NCI-H510A (cell line): ENCODE results near the gene TMTC2.

Experiments used
- DNase-seq: peaks from one replicate; lab custom pipeline; 2025; lab: John Stamatoyannopoulos, UW

The TMTC2 gene

GRCh38 chr12:83015390-83016217, 328.9 kb downstream of the TMTC2 start:
- no peak for DNase-seq

DNA sequence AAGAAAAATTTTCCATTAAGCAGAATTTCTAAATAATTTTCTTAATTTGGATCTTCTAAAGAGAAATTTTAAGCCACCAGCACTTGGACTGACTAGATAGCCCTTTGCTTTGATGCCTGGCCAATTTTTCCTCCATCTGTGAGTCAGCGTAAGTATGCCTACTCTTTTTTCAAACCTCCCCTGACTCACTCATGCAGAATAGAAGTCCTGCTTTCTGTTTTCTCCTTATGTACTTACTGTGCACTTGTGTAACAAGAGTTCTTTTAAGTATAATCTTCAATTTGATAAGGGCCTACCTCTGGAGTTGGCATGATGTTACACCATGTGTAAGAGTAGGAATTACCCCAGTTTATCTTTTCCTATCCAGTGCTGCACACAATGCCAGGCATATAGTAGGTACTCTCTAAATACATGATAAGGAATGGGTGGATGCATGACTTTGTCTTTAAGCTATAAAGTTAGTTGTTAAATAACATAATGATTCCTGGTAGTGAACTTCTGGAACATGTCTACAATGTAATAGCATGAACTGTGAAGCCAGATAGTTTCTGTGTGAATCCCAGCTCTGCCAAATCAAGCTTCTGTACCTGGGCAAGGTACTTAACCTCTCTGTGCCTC, 329.6 kb downstream of the TMTC2 start:
- no peak for DNase-seq

DNA sequence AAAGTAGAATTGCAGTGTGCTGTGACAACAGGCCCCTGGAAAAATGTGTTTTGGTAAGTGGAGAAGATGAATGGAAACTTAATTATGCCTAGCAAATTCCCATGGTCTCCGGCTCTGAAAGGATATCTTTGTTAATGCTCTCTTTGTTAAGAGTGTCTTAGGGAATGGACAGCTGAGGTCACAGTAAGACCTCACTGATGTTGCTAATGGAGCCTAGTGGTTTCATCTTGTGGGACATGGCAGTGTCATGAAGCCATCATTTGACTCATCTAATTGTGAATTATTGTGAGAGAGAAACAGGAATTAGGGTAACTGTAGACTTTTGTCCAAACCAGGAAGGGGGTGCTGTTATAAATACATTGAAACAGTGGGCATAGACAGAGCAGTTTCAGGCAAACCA, 330.3 kb downstream of the TMTC2 start:
- DNase-seq: no peak

DNA sequence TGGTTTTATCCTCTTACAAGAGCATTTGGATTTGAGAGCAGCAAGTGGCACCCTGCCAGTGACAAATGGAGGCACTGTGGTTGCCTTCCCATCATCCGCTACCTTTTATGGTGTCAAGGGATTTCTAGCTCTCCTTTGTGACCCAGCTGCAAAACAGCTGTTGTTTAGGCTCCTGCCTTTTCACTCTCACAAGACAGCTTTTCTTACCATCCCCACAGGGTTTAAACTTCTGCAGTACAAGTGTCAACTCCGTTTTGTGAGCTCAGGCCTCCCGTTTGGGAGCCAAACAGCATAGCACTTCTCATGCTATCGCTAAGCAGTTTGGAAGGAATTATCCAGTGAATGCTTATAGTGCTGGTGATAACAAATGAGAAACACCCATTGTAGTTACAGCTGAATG, 331.4 kb downstream of the TMTC2 start:
- no peak for DNase-seq

DNA sequence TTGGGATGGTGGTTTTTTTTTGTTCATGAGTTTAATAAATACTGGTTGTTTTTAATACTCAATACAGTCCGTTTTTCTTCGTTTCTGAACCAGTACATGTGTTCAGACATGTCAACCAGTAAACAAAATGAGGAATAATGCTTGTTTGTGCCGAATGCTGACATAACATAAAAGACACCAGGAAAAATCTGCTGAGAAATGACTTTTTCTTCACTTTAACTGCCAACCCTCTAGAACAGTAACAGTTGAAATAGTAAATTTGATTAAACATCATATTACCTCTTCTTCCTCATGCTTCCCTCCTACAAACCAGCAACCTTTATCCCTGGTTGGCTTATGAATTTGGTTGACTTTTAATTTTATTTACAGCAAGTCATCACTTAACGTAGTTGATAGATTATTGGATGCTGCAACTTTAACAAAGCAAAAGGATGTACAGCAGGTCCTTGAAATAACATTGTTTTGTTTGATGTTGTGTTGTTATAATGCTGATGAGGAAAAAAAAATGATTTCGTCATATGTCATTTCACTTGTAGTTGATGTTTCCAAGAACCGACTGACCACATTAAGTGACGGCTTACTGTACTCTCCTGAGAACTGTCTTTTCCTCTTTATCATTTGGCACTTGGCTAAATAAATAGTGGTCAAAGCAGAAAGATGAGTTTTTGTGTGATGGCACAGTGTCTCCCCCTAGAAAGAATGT, 340.5 kb downstream of the TMTC2 start:
- no peak for DNase-seq

GRCh38 chr12:83031196-83031595, 344.5 kb downstream of the TMTC2 start:
- no peak for DNase-seq

GRCh38 chr12:83036847-83037246, 350.1 kb downstream of the TMTC2 start:
- no peak for DNase-seq

DNA sequence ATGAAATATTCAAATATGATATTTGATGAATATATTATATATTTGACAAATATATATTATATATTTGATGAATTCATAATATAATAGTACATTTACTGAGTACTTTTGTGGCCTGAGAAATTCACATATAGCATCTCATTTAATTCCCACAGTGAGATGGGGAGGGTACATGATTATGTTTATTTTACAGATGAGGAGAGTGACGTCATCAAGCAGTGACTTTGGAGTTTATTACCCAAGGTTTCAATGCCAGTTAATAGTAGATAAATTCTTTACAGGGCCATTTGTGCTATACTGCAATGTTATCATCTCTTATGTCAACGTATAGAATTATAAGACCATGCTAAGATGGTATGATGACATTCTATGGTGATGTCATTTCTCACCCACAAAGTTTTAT, 352.7 kb downstream of the TMTC2 start:
- no peak for DNase-seq

GRCh38 chr12:83040339-83040738, 353.6 kb downstream of the TMTC2 start:
- no peak for DNase-seq

DNA sequence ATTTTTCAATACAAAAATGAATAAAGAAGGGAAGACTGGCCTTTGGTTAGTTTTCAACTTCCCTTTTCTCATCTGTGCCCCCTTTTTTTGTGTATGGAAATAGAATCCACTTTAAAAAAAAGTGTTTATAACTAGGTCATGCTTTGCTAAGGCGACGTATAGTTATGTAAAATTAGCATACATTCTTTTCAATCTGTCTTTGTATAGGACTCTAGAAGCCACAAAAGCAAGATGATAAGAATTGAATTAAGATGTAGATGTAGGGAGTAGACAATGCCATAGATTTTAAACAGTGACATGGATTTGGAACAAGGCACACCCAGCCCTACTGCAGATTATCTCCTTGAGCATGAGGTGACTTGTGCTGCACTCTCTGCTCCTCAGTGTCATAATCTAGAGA, 354.3 kb downstream of the TMTC2 start:
- DNase-seq: no peak

DNA sequence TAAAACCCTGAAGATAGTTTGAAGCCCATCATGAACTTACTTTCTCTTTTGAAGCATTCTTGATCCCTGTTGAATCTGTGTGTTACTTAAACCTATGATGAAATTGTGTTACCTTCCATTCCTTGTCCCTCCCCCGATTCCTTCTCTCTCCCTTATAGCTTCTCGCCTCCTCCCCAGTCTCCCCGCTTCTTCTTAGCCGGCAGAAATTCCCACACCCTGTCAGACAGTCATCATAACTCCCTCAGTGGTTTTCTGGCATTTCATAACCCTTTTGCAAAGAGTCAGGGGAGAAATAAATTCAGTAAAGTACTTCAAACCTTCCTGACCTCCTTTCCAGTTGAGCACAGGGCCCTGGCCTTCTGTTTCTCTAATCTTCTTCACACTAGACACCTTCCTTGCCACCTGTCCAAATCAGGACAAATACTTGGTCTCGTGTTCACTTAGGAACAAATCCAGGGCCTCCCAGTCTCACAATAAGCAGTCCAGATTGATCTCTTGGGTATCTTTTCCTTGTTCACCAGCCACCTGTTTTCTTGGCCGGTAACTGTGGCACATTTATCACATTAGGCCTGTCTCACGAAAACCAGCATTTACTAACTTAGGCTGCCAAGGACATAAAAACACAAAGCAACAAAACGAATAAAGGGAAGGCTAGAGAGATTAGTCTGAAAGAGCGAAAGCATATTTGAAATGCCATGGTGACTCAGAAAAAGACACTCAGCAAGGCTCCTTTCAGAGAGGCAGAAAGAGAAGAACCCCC, 355.9 kb downstream of the TMTC2 start:
- DNase-seq: no peak

DNA sequence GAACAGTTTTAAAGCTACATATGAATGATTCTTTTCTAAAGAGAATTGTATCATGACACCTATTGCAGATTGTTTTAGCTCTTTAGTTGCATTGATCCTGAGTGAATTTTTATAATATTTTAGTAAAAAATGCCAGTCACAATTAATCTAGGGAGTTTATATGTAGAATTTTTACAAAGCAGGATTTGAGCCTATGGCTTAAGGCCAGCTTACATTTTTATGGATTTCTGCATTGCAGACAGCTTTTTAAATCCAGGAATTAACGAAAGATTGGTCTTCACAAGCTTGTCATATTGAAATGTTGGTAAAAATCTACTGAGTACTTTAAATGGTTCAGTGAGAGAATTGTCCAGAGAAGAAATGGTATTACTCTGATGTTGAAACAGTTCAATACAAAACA, 358.0 kb downstream of the TMTC2 start:
- no peak for DNase-seq

- no peak for DNase-seq
These were observed 359.3 kb downstream of the TMTC2 start for GRCh38 chr12:83046019-83046418.

- DNase-seq: no peak
These were observed 362.6 kb downstream of the TMTC2 start for GRCh38 chr12:83049306-83049705.

DNA sequence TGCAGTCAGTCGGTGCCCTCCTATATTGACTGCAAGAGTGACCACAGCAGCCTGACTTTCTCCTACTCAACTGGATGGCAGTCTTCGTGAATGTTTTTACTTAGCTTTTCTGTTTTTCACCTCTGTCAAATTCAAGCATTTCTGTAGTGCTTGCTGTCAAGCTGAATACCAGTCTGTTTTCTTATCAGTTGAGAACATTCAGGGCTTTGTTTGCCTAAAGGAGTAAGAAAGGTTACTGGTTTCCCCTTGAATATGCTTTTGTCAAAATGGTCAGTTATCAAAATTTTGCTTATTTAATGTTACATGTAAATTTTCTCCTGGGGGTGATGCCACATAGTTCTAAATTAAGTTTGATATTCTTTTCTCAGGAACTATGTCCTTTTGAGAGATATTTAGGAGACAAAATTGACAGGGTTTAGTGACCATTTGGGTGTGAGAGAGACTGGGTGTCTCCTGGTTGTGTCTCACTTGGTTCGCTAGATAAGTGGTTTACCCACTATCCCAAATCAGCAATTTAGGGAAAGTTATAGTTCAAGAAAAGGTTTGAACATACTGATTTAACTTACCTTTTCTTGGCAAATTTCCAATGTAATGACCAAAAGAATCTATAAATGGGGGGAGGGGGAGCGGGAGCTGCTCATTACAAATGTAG, 366.3 kb downstream of the TMTC2 start:
- DNase-seq: no peak

DNA sequence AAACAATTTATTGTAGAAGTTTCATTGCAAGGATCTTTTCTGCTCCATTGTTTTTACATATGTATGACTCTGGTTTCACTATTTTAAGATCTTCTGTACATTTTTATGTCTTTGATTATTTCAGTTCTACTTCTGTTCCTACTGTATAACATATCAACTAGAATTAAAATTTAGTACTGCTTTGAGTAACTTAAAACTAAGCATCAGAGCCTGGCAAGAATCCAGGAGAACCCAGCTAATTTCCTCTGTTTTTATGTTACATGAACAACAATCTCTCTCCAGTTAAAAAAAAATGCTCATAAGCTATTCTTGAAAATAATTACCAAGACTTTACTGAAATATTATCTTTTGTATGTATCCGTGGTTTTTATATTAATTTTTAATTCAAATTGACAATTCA, 370.7 kb downstream of the TMTC2 start:
- DNase-seq: no peak

DNA sequence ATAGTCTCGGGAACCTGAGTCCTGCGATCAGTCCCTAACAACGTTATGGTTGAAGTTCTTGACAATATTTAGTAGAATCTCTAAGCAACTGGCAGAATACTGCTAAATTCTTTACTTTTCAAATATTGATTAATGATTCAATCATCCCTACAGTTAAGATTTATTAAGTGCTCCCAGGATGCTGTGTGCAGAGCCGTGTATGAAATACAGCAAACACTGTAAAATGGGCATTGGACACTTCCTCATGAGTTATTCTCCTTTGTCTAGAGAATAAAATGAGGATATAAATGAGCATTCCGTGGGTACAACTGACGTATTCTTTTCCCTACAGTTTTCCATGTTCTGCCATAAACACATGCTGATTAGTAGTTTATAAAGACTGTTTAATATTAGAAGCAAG, 372.4 kb downstream of the TMTC2 start:
- DNase-seq: no peak

GRCh38 chr12:83065562-83065961, 378.9 kb downstream of the TMTC2 start:
- no peak for DNase-seq

- DNase-seq: no peak
These were observed 381.3 kb downstream of the TMTC2 start for GRCh38 chr12:83067981-83068380.

GRCh38 chr12:83074358-83074894, 387.7 kb downstream of the TMTC2 start:
- DNase-seq: no peak

DNA sequence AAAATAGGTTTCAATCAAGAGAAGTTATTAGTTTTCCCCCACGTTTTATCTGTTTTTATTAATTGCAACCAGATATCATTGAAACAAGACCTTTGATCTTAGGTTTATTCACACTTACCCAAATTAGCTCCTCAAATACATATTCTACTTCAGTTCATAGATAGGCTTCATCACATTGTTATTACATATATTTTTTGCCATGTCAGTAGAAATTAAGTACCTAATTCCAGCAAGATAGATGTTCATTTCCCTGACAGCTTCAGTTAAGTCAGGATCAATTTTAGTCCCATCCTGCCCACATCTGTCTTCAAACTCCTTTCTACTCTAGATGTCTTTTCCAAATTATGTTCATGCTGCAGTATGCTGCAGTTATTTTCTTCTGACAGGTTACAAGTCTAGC, 388.8 kb downstream of the TMTC2 start:
- no peak for DNase-seq

- DNase-seq: no peak
These were observed 390.3 kb downstream of the TMTC2 start for GRCh38 chr12:83077041-83077440.
